IPS-18c (cell line): Measurements from ENCODE around the gene OR5M8.

ENCODE experiments used
- H3K4me3 ChIP-seq: 2 replicates; pipeline ENCODE4 v1.7.0; 2013; ENCODE audit warnings: low read depth, mild to moderate bottlenecking, low read length, moderate library complexity; ENCODE audit not compliant: insufficient read depth
- H3K9me3 ChIP-seq: one replicate; pipeline ENCODE4 v1.6.1; 2013; ENCODE audit warnings: mild to moderate bottlenecking, low read length, moderate library complexity; ENCODE audit not compliant: control insufficient read depth, insufficient read depth

OR5M8 gene

GRCh38 chr11:56491270-56491669, at the start of gene OR5M8:
OR5M8 (minus strand) TSS chr11:56491370; CDS start chr11:56491370, 0 bp downstream.
- peaks cover 2% of the 10 kb centered on the region for H3K9me3 ChIP-seq
- H3K4me3 ChIP-seq, result no peak within 1 kb of the TSS

- no peaks in the 10 kb centered on the region for H3K9me3 ChIP-seq
- no peak overlapping the region for H3K4me3 ChIP-seq
These were observed 42.0 kb upstream of the OR5M8 start for GRCh38 chr11:56533054-56533740.

GRCh38 chr11:56531856-56532255, 40.7 kb upstream of the OR5M8 start:
- H3K4me3 ChIP-seq, result no peak overlapping the region
- H3K9me3 ChIP-seq, result no peaks in the 10 kb centered on the region

GRCh38 chr11:56522008-56522407, 30.8 kb upstream of the OR5M8 start:
- H3K9me3 ChIP-seq, result no peaks in the 10 kb centered on the region
- H3K4me3 ChIP-seq, result no peak overlapping the region

- peaks cover 2% of the 10 kb centered on the region for H3K9me3 ChIP-seq
These were observed 22.1 kb upstream of the OR5M8 start for GRCh38 chr11:56513280-56513679.

GRCh38 chr11:56509439-56509838, 18.3 kb upstream of the OR5M8 start:
- H3K9me3 ChIP-seq, result peaks cover 2% of the 10 kb centered on the region
- H3K4me3 ChIP-seq, result no peak overlapping the region

More at GRCh38 chr11:56513280-56513679, 22.1 kb upstream of the OR5M8 start:
- no peak overlapping the region for H3K4me3 ChIP-seq

- Histone ChIP-seq H3K9me3 (peaks cover 5% of the 10 kb centered on the region), H3K4me3 (no peak overlapping the region)
These were observed 5.8 kb upstream of the OR5M8 start for GRCh38 chr11:56497010-56497409.

GRCh38 chr11:56495117-56495516, 3.9 kb upstream of the OR5M8 start:
- Histone ChIP-seq H3K9me3 (peaks cover 5% of the 10 kb centered on the region), H3K4me3 (no peak overlapping the region)

- Histone ChIP-seq H3K4me3 (no peak overlapping the region), H3K9me3 (no peaks in the 10 kb centered on the region)
These were observed 4.4 kb downstream of the OR5M8 start for GRCh38 chr11:56486801-56487200.

- no peaks in the 10 kb centered on the region for H3K9me3 ChIP-seq
- no peak overlapping the region for H3K4me3 ChIP-seq
These were observed 16.4 kb downstream of the OR5M8 start for GRCh38 chr11:56474729-56475235.

- no peak within 1 kb of the TSS for H3K4me3 ChIP-seq
- no peaks in the 10 kb centered on the region for H3K9me3 ChIP-seq
These were observed 17.9 kb downstream of the OR5M8 start, which contains the start of gene OR5M3 for GRCh38 chr11:56473252-56473651. OR5M3 (minus strand) TSS chr11:56473352; CDS start chr11:56470497, 2,855 bp downstream.

- H3K4me3 ChIP-seq, result no peak overlapping the region
These were observed 34.1 kb downstream of the OR5M8 start for GRCh38 chr11:56457076-56457475.

GRCh38 chr11:56453521-56453920, 37.6 kb downstream of the OR5M8 start:
- no peaks in the 10 kb centered on the region for H3K9me3 ChIP-seq
- no peak overlapping the region for H3K4me3 ChIP-seq

More at GRCh38 chr11:56457076-56457475, 34.1 kb downstream of the OR5M8 start:
- no peaks in the 10 kb centered on the region for H3K9me3 ChIP-seq
